Keratinocyte (primary cell): Measurements from ENCODE around the gene MRC2. TPM values are rescaled to one million over a fixed set of nuclear protein-coding genes. Genes with fewer than 3 reads are reported as not detected.
A peak's percentile ranks its signal among the peaks of the same experiment; 100 is the strongest.

ENCODE experiments used
- DNase-seq: peaks from one replicate; pipeline ENCODE4 v3.0.0-alpha.2; 2011; ENCODE audit warnings: low read depth, missing footprints, low spot score
- FAIRE-seq: peaks from 2 replicates; lab custom pipeline; 2011; peaks lifted over from hg19 to GRCh38; lab: Jason Lieb, UNC
- H2AFZ ChIP-seq: 2 replicates; pipeline ENCODE4 v1.6.0; 2012; ENCODE audit warnings: low read length, control low read depth, inconsistent platforms; ENCODE audit not compliant: control insufficient read depth
- H3K27ac ChIP-seq: 2 replicates; pipeline ENCODE4 v1.5.1; 2011; ENCODE audit warnings: low read length; ENCODE audit not compliant: control insufficient read depth, insufficient read depth
- H3K27me3 ChIP-seq: 3 replicates; pipeline ENCODE4 v1.6.0; 2011; ENCODE audit warnings: low read length; ENCODE audit not compliant: control insufficient read depth, insufficient read depth; ENCODE audit errors: extremely low read depth
- H3K36me3 ChIP-seq, 2 experiments: 2 replicates in 1 of 2; 3 replicates in 1 of 2; pipeline ENCODE4 v1.5.1; 2011; ENCODE audit warnings: low read length in 2 of 2, mild to moderate bottlenecking in 1 of 2; ENCODE audit not compliant: control insufficient read depth in 2 of 2, insufficient read depth in 2 of 2; ENCODE audit errors: extremely low read depth in 1 of 2
- H3K4me1 ChIP-seq: 3 replicates; pipeline ENCODE4 v1.5.1; 2011; ENCODE audit warnings: low read length; ENCODE audit not compliant: control insufficient read depth, insufficient read depth; ENCODE audit errors: extremely low read depth
- H3K4me2 ChIP-seq: 3 replicates; pipeline ENCODE4 v1.6.0; 2011; ENCODE audit warnings: low read depth, low read length; ENCODE audit not compliant: control insufficient read depth, insufficient read depth; ENCODE audit errors: extremely low read depth
- H3K4me3 ChIP-seq, 3 experiments: fragments of 200-600 bp in 1 of 3; sonication (generic) in 1 of 3; 2 replicates in 2 of 3; 3 replicates in 1 of 3; pipeline ENCODE4 v1.5.1; 2011 to 2016; ENCODE audit warnings: low read length in 3 of 3, mild to moderate bottlenecking in 3 of 3, control low read depth in 2 of 3, inconsistent platforms in 1 of 3, low read depth in 1 of 3, mixed read lengths in 1 of 3, mixed run types in 1 of 3, moderate library complexity in 1 of 3; ENCODE audit not compliant: control insufficient read depth in 2 of 3, insufficient read depth in 2 of 3; ENCODE audit errors: extremely low read depth in 1 of 3
- H3K79me2 ChIP-seq: 2 replicates; pipeline ENCODE4 v1.6.0; 2012; ENCODE audit warnings: low read length; ENCODE audit not compliant: control insufficient read depth, insufficient read depth
- H3K9ac ChIP-seq: 3 replicates; pipeline ENCODE4 v1.6.0; 2011; ENCODE audit warnings: low read length; ENCODE audit not compliant: control insufficient read depth, insufficient read depth; ENCODE audit errors: extremely low read depth
- H3K9me1 ChIP-seq: 3 replicates; pipeline ENCODE4 v1.6.0; 2011; ENCODE audit warnings: low read length; ENCODE audit not compliant: control insufficient read depth, insufficient read depth; ENCODE audit errors: extremely low read depth
- H3K9me3 ChIP-seq: 2 replicates; pipeline ENCODE4 v1.5.1; 2012; ENCODE audit warnings: low read depth, low read length; ENCODE audit not compliant: control insufficient read depth
- H4K20me1 ChIP-seq: 3 replicates; pipeline ENCODE4 v1.6.0; 2011; ENCODE audit warnings: low read length; ENCODE audit not compliant: control insufficient read depth, insufficient read depth; ENCODE audit errors: extremely low read depth
- EZH2 ChIP-seq: IDR thresholded peaks from one replicate; pipeline ENCODE4 v1.6.1; 2012; ENCODE audit warnings: inconsistent platforms, mild to moderate bottlenecking, low read length, moderate library complexity
- dilution Hi-C: fragments of 300-500 bp; cut with MboI; formaldehyde crosslinking; loops from one replicate; pipeline ENCODE4 v1.7.0; 2020; ENCODE audit warnings: low sequenced_read_pairs; ENCODE audit not compliant: extremely low pct_ligation_motif_present
- polyA plus RNA-seq, 5 experiments: library from polyadenylated mRNA; depleted of rRNA in 3 of 5; stranded (reverse) in 3 of 5; stranded (forward) in 1 of 5; unstranded in 1 of 5; fragments of >200 nt; gene quantifications; 1 replicate in 1 of 5; 2 replicates in 3 of 5; 3 replicates in 1 of 5; pipeline versions ENCODE4 v1.2.1 to v1.2.3, GENCODE V29; 2011 to 2012; ENCODE audit warnings: missing spikeins in 2 of 5, low read depth in 1 of 5, low replicate concordance in 1 of 5
- TF ChIP-seq, protein P1 (sequence below), 3 experiments: IDR thresholded peaks in 1 of 3; conservative IDR thresholded peaks in 1 of 3; optimal IDR thresholded peaks in 1 of 3; 2 replicates in 2 of 3; 3 replicates in 1 of 3; pipeline versions ENCODE3 to v1.5.1; 2011; ENCODE audit warnings: low read length in 3 of 3, mild to moderate bottlenecking in 3 of 3, moderate library complexity in 2 of 3, control low read depth in 1 of 3, inconsistent platforms in 1 of 3; ENCODE audit not compliant: insufficient read depth in 2 of 3; ENCODE audit errors: extremely low read depth in 1 of 3

Gene MRC2
- polyA plus RNA-seq, 1 donor (not counting 4 experiments of a cell fraction or from before 2014, with no cell fraction given), result 14.0 TPM

DNA sequence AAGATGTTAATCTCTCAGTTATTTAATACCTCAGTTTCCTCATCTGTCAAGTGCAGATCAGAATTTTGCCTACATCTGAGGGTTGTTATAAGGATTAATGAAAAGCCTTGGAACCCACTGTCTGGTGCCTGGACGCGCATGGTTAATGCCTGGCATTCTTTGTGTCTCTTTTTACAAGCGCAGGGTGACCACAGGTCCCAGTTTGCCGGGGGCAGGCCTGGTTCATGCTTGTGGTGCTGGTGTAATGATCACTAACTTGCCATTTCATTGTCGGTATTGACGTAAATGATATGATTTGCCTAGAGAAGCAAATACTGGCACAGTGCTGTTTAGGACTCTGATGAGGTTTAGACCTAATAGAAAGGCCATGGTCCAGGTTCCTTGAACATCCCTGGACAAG, 23.1 kb downstream of the MRC2 start:
- FAIRE-seq (no peak), DNase-seq (no peak)
- Histone ChIP-seq H3K4me2 (no peak overlapping the region), H3K27ac (no peak overlapping the region), H2AFZ (no peak overlapping the region), H3K4me3 (no peak overlapping the region), H3K9ac (no peak overlapping the region), H3K9me1 (no peaks in the 10 kb centered on the region), H3K36me3 (no peaks in the 10 kb centered on the region), H3K9me3 (no peaks in the 10 kb centered on the region), H3K27me3 (peaks cover 3% of the 10 kb centered on the region), H4K20me1 (no peaks in the 10 kb centered on the region), H3K4me1 (peaks cover 6% of the 10 kb centered on the region), H3K79me2 (no peaks in the 10 kb centered on the region)
- TF ChIP-seq, protein P1, sequence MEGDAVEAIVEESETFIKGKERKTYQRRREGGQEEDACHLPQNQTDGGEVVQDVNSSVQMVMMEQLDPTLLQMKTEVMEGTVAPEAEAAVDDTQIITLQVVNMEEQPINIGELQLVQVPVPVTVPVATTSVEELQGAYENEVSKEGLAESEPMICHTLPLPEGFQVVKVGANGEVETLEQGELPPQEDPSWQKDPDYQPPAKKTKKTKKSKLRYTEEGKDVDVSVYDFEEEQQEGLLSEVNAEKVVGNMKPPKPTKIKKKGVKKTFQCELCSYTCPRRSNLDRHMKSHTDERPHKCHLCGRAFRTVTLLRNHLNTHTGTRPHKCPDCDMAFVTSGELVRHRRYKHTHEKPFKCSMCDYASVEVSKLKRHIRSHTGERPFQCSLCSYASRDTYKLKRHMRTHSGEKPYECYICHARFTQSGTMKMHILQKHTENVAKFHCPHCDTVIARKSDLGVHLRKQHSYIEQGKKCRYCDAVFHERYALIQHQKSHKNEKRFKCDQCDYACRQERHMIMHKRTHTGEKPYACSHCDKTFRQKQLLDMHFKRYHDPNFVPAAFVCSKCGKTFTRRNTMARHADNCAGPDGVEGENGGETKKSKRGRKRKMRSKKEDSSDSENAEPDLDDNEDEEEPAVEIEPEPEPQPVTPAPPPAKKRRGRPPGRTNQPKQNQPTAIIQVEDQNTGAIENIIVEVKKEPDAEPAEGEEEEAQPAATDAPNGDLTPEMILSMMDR (optimal IDR thresholded peaks at IDR 0.05 in 1 of 3, IDR thresholded peaks at IDR 0.05 in 1 of 3, conservative IDR thresholded peaks at IDR 0.05 in 1 of 3; ENCODE audit: extremely low read depth in 1 of 3, insufficient read depth in 2 of 3, low read length in 3 of 3), result no peak
- dilution Hi-C loops, result no loop called here

DNA sequence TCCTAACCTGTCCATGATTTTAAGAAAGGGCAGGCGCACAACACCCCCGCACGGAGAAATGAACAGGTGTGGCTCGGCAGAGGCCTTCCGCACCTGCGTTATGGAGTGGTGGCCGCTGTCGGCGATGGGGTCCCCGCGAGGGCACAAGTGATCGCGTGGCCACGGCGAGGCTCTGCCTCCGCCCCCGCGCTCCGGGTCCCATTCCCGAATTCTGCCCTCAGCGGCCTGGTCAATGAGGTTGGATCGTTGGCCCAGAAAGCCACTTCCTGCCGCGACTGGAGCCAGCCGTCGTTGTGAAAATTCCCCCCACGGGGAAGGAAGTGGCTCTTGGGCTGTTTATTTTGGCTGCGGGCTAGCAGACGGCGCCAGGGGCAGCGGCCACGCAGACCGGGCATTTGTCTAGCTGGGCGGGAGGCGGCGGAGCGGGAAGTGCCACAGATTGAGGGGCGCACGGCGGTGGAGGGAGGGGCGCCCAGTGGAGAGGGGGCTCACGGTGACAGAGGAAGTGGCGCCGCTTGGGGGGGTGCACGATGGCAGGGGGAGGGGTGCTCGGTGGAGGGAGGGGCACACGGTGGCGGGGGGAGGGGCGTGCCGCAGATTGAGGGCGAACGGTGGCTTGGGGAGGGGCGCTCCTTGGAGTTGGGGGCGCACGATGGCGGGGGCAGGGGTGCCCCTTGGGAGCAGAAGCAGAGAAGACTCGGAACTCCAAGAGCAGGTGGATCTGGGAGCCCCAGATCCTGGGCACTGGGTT, 25.0 kb downstream of the MRC2 start:
- H3K9me1 ChIP-seq, result no peaks in the 10 kb centered on the region
- H3K4me1 ChIP-seq, result peaks cover 6% of the 10 kb centered on the region
- H3K36me3 ChIP-seq, result no peaks in the 10 kb centered on the region
- H4K20me1 ChIP-seq, result no peaks in the 10 kb centered on the region
- TF ChIP-seq EZH2, result no peak
- TF ChIP-seq, protein P1 (optimal IDR thresholded peaks at IDR 0.05 in 1 of 3, IDR thresholded peaks at IDR 0.05 in 1 of 3, conservative IDR thresholded peaks at IDR 0.05 in 1 of 3; ENCODE audit: extremely low read depth in 1 of 3, insufficient read depth in 2 of 3, low read length in 3 of 3), result no peak
- no peaks in the 10 kb centered on the region for H3K79me2 ChIP-seq
- FAIRE-seq (peak; percentile 9), DNase-seq (no peak)
- H3K4me2 ChIP-seq, result peak overlapping the region; percentile 85
- H2AFZ ChIP-seq, result peak overlapping the region; percentile 71
- no peak overlapping the region for H3K27ac ChIP-seq
- peak overlapping the region; percentile 4 to 61 (median 45) for H3K4me3 ChIP-seq
- H3K27me3 ChIP-seq, result peaks cover 3% of the 10 kb centered on the region
- H3K9me3 ChIP-seq, result no peaks in the 10 kb centered on the region
- dilution Hi-C loops, result no loop called here
- H3K9ac ChIP-seq, result peak overlapping the region; percentile 48
